HepG2 (cell line): ENCODE results near the gene BMI1.

Experiments
- EHMT2 ChIP-seq: fragments of 200-600 bp; sonication (generic); IDR thresholded peaks from 2 replicates; pipeline ENCODE4 v1.7.0; 2017; ENCODE audit warnings: antibody characterized with exemption, low read depth, low read length, borderline replicate concordance
- HDAC2 ChIP-seq: sonication (generic); formaldehyde crosslinking; IDR thresholded peaks from 2 replicates; pipeline ENCODE4 v1.4.0; 2020; ENCODE audit warnings: missing genetic modification reagents
- MAFK ChIP-seq, 2 experiments: IDR thresholded peaks in 1 of 2; conservative IDR thresholded peaks in 1 of 2; 2 replicates each; pipeline ENCODE4 v1.6.1; 2011; ENCODE audit warnings: improper control_type of control experiment in 2 of 2, low read length in 2 of 2
- TF ChIP-seq, protein P1 (sequence below): sonication (generic); formaldehyde crosslinking; IDR thresholded peaks from 2 replicates; pipeline ENCODE4 v1.5.0; 2020; ENCODE audit warnings: mild to moderate bottlenecking, missing genetic modification reagents, moderate library complexity
- TF ChIP-seq, protein P2 (sequence below), 2 experiments: sonication (generic) in 1 of 2; formaldehyde crosslinking in 1 of 2; IDR thresholded peaks; 2 replicates each; pipeline versions ENCODE4 v1.5.1 to v1.6.1; 2011 to 2020; ENCODE audit warnings: borderline replicate concordance in 1 of 2, low read depth in 1 of 2, low read length in 1 of 2, mild to moderate bottlenecking in 1 of 2, missing genetic modification reagents in 1 of 2, moderate library complexity in 1 of 2
- TF ChIP-seq, protein P3 (sequence below), 2 experiments: IDR thresholded peaks; 2 replicates each; pipeline ENCODE4 v1.6.1; 2011 to 2012; ENCODE audit warnings: low read length in 2 of 2, borderline replicate concordance in 1 of 2, low read depth in 1 of 2, mild to moderate bottlenecking in 1 of 2, moderate library complexity in 1 of 2
- TF ChIP-seq, protein P4 (sequence below): sonication (generic); IDR thresholded peaks from 2 replicates; pipeline ENCODE4 v1.6.1; 2016; ENCODE audit warnings: low read depth, borderline replicate concordance

DNA sequence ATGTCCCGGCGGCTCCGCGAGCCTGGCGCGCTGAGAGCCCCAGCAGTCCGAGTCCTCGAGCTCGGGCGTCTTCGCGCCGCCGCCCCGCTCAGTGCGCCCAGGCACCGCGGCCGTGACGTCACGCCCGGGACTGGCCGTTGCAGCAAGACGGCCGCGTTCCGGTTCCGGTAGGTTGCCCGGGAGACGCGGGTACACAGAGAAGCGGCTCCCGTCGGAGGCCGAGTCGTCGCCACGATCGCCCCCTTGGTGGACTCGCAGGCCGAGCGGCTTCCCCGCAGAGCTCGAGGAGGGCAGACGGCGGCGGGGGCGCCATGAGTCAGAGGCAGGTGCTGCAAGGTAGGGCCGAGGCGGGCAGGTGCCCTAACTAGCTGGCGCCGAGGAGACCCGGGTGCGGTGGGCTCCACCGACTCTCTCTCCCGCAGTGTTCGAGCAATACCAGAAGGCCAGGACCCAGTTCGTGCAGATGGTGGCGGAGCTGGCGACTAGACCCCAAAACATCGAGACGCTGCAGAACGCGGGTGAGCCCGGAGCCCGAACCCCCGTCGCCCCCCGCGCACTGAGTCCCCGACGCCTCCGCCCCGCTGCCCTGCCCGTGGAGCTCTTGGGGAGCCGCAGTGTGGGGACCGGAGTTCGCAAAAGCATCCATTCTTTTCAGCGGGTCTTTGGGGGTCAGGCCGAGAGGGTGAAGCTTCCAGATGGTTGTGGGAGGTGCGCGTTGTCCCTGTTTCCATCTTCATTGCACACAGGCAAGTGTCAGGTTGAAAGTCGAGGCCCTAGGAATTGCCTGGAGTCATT lies 24.6 kb downstream of the BMI1 start, which contains the start of gene SPAG6:
- no peak for TF ChIP-seq MAFK (conservative IDR thresholded peaks at IDR 0.05 in 1 of 2, IDR thresholded peaks at IDR 0.05 in 1 of 2; ENCODE audit: low read length in 2 of 2)
- TF ChIP-seq EHMT2: no peak
- TF ChIP-seq, protein P1, sequence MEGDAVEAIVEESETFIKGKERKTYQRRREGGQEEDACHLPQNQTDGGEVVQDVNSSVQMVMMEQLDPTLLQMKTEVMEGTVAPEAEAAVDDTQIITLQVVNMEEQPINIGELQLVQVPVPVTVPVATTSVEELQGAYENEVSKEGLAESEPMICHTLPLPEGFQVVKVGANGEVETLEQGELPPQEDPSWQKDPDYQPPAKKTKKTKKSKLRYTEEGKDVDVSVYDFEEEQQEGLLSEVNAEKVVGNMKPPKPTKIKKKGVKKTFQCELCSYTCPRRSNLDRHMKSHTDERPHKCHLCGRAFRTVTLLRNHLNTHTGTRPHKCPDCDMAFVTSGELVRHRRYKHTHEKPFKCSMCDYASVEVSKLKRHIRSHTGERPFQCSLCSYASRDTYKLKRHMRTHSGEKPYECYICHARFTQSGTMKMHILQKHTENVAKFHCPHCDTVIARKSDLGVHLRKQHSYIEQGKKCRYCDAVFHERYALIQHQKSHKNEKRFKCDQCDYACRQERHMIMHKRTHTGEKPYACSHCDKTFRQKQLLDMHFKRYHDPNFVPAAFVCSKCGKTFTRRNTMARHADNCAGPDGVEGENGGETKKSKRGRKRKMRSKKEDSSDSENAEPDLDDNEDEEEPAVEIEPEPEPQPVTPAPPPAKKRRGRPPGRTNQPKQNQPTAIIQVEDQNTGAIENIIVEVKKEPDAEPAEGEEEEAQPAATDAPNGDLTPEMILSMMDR (CRISPR knock-in tag): no peak
- TF ChIP-seq HDAC2 (CRISPR knock-in tag): no peak
- TF ChIP-seq, protein P2, sequence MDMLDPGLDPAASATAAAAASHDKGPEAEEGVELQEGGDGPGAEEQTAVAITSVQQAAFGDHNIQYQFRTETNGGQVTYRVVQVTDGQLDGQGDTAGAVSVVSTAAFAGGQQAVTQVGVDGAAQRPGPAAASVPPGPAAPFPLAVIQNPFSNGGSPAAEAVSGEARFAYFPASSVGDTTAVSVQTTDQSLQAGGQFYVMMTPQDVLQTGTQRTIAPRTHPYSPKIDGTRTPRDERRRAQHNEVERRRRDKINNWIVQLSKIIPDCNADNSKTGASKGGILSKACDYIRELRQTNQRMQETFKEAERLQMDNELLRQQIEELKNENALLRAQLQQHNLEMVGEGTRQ (IDR thresholded peaks at IDR 0.05; ENCODE audit: low read depth, low read length): no peak
- TF ChIP-seq, protein P2 (CRISPR knock-in tag; IDR thresholded peaks at IDR 0.05; ENCODE audit: borderline replicate concordance): no peak
- TF ChIP-seq, protein P3, sequence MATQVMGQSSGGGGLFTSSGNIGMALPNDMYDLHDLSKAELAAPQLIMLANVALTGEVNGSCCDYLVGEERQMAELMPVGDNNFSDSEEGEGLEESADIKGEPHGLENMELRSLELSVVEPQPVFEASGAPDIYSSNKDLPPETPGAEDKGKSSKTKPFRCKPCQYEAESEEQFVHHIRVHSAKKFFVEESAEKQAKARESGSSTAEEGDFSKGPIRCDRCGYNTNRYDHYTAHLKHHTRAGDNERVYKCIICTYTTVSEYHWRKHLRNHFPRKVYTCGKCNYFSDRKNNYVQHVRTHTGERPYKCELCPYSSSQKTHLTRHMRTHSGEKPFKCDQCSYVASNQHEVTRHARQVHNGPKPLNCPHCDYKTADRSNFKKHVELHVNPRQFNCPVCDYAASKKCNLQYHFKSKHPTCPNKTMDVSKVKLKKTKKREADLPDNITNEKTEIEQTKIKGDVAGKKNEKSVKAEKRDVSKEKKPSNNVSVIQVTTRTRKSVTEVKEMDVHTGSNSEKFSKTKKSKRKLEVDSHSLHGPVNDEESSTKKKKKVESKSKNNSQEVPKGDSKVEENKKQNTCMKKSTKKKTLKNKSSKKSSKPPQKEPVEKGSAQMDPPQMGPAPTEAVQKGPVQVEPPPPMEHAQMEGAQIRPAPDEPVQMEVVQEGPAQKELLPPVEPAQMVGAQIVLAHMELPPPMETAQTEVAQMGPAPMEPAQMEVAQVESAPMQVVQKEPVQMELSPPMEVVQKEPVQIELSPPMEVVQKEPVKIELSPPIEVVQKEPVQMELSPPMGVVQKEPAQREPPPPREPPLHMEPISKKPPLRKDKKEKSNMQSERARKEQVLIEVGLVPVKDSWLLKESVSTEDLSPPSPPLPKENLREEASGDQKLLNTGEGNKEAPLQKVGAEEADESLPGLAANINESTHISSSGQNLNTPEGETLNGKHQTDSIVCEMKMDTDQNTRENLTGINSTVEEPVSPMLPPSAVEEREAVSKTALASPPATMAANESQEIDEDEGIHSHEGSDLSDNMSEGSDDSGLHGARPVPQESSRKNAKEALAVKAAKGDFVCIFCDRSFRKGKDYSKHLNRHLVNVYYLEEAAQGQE (IDR thresholded peaks at IDR 0.05; ENCODE audit: borderline replicate concordance in 1 of 2, low read depth in 1 of 2, low read length in 2 of 2): no peak
- TF ChIP-seq, protein P4, sequence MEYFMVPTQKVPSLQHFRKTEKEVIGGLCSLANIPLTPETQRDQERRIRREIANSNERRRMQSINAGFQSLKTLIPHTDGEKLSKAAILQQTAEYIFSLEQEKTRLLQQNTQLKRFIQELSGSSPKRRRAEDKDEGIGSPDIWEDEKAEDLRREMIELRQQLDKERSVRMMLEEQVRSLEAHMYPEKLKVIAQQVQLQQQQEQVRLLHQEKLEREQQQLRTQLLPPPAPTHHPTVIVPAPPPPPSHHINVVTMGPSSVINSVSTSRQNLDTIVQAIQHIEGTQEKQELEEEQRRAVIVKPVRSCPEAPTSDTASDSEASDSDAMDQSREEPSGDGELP: no peak
